GM12878 (cell line): ENCODE measurements around the gene EPN3.

Experiments
- HDGF ChIP-seq: fragments of 450-650 bp; IDR thresholded peaks from 2 replicates; pipeline ENCODE4 v1.6.1; 2016; ENCODE audit warnings: antibody characterized with exemption
- RFX5 ChIP-seq: IDR thresholded peaks from 2 replicates; pipeline ENCODE4 v1.6.1; 2011; ENCODE audit warnings: low read depth, low read length, improper control_type of control experiment
- SP1 ChIP-seq: IDR thresholded peaks from one replicate; pipeline ENCODE4 v1.6.1; 2011; ENCODE audit warnings: low read depth, low read length
- ZZZ3 ChIP-seq: IDR thresholded peaks from 2 replicates; pipeline ENCODE4 v1.6.1; 2011; ENCODE audit warnings: low read depth; ENCODE audit not compliant: control insufficient read depth, insufficient read length
- TF ChIP-seq, protein P1 (sequence below), 3 experiments: IDR thresholded peaks in 2 of 3; conservative IDR thresholded peaks in 1 of 3; 2 replicates each; pipeline ENCODE4 v1.5.1; 2011; ENCODE audit warnings: low read depth in 3 of 3, low read length in 3 of 3, mild to moderate bottlenecking in 3 of 3, control low read depth in 2 of 3, moderate library complexity in 2 of 3, inconsistent platforms in 1 of 3, mixed read lengths in 1 of 3; ENCODE audit not compliant: control insufficient read depth in 2 of 3, insufficient read depth in 1 of 3; ENCODE audit errors: extremely low read depth in 1 of 3

DNA sequence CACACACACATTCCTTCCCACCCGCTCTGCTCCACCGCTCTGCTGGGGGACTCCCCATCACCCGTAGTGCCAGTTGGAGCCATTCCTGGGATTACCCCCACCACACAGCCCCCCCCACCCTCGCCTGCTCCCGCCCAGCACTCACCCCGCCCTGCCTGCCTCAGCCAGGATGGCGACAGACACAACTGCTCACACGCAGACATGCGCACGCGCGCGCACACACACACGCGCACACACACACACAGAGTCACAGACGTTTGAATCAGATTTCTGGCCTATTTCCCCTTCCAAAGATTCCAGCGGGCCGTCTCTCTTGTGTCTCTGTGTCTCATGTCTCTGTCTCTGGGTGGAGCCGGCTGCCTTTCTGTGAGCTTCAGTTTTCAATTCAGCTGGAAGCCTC, 32.4 kb downstream of the EPN3 start:
- TF ChIP-seq, protein P1, sequence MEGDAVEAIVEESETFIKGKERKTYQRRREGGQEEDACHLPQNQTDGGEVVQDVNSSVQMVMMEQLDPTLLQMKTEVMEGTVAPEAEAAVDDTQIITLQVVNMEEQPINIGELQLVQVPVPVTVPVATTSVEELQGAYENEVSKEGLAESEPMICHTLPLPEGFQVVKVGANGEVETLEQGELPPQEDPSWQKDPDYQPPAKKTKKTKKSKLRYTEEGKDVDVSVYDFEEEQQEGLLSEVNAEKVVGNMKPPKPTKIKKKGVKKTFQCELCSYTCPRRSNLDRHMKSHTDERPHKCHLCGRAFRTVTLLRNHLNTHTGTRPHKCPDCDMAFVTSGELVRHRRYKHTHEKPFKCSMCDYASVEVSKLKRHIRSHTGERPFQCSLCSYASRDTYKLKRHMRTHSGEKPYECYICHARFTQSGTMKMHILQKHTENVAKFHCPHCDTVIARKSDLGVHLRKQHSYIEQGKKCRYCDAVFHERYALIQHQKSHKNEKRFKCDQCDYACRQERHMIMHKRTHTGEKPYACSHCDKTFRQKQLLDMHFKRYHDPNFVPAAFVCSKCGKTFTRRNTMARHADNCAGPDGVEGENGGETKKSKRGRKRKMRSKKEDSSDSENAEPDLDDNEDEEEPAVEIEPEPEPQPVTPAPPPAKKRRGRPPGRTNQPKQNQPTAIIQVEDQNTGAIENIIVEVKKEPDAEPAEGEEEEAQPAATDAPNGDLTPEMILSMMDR (IDR thresholded peaks at IDR 0.05 in 2 of 3, conservative IDR thresholded peaks at IDR 0.05 in 1 of 3; ENCODE audit: control insufficient read depth in 2 of 3, extremely low read depth in 1 of 3, insufficient read depth in 1 of 3, low read depth in 3 of 3, low read length in 3 of 3): no peak
- TF ChIP-seq ZZZ3: no peak
- TF ChIP-seq RFX5: no peak
- TF ChIP-seq HDGF: no peak
- no peak for TF ChIP-seq SP1
